Peyer's patch (tissue), 4 donors: ENCODE measurements around the gene GPC6.

Experiments
- CTCF ChIP-seq, 6 experiments: fragments of 450-650 bp in 4 of 6; fragments of 200-600 bp in 2 of 6; sonication (generic) in 1 of 6; IDR thresholded peaks; one replicate each; pipeline ENCODE4 v1.5.1; 2017 to 2019; ENCODE audit warnings: antibody characterized with exemption in 6 of 6, mild to moderate bottlenecking in 3 of 6, moderate library complexity in 1 of 6
- POLR2A ChIP-seq, 2 donors: fragments of 450-650 bp; IDR thresholded peaks; one replicate each; pipeline ENCODE4 v1.5.1; 2017; ENCODE audit warnings: antibody characterized with exemption in 2 of 2, mild to moderate bottlenecking in 2 of 2, moderate library complexity in 2 of 2

- TF ChIP-seq CTCF (IDR thresholded peaks at IDR 0.05) = no peak
- TF ChIP-seq POLR2A (IDR thresholded peaks at IDR 0.05) = no peak
Observed at GRCh38 chr13:94212196-94212595, 985.6 kb downstream of the GPC6 start.
